ENCODE measurements around the gene FRS2.
"Not testable (repeated sequence)": the region's sequence is repeated elsewhere in the genome, so short reads cannot be mapped to it uniquely, and the experiment has no call there.

Gene FRS2

GRCh38 chr12:69470189-69471075 is at the start of gene FRS2:
FRS2 (plus strand) TSS chr12:69470388; CDS start chr12:69569031, 98,643 bp downstream.
- DNase-seq, result peak; percentile 83

GRCh38 chr12:69421548-69421947 is 48.6 kb upstream of the FRS2 start:
- DNase-seq, result no peak

GRCh38 chr12:69423037-69423905 is 46.9 kb upstream of the FRS2 start:
- no peak for DNase-seq

GRCh38 chr12:69425417-69425816 is 44.8 kb upstream of the FRS2 start:
- DNase-seq, result no peak

- no peak for DNase-seq
These were observed 41.7 kb upstream of the FRS2 start for GRCh38 chr12:69428351-69429073.

GRCh38 chr12:69430942-69431590 is 39.1 kb upstream of the FRS2 start:
- DNase-seq, result no peak

GRCh38 chr12:69431591-69432222 is 38.5 kb upstream of the FRS2 start:
- DNase-seq, result no peak

GRCh38 chr12:69433653-69434052 is 36.5 kb upstream of the FRS2 start:
- DNase-seq, result no peak

GRCh38 chr12:69435644-69436043 is 34.5 kb upstream of the FRS2 start:
- no peak for DNase-seq

GRCh38 chr12:69437073-69437472 is 33.1 kb upstream of the FRS2 start:
- no peak for DNase-seq

GRCh38 chr12:69438539-69438938 is 31.6 kb upstream of the FRS2 start:
- DNase-seq, result no peak

GRCh38 chr12:69440016-69440415 is 30.2 kb upstream of the FRS2 start:
- no peak for DNase-seq

- no peak for DNase-seq
These were observed 29.3 kb upstream of the FRS2 start for GRCh38 chr12:69440886-69441285.

- no peak for DNase-seq
These were observed 27.3 kb upstream of the FRS2 start for GRCh38 chr12:69442894-69443293.

- DNase-seq, result no peak
These were observed 26.3 kb upstream of the FRS2 start for GRCh38 chr12:69443916-69444315.

GRCh38 chr12:69447892-69448291 is 22.3 kb upstream of the FRS2 start:
- no peak for DNase-seq

GRCh38 chr12:69452598-69453132 is 17.5 kb upstream of the FRS2 start:
- not testable (repeated sequence) for DNase-seq

- DNase-seq, result no peak
These were observed 13.9 kb upstream of the FRS2 start for GRCh38 chr12:69456239-69456638.

- DNase-seq, result no peak
These were observed 12.8 kb upstream of the FRS2 start for GRCh38 chr12:69457433-69457832.

- no peak for DNase-seq
These were observed 10.7 kb upstream of the FRS2 start for GRCh38 chr12:69459477-69459876.

- no peak for DNase-seq
These were observed 5.8 kb upstream of the FRS2 start for GRCh38 chr12:69464428-69464827.

GRCh38 chr12:69466867-69467266 is 3.3 kb upstream of the FRS2 start:
- DNase-seq, result no peak

All from CD4-positive, alpha-beta T cell treated with Interleukin-10 for 1 hour (primary cell).